Gastrocnemius medialis (tissue), 4 donors: Measurements from ENCODE around the gene FTSJ1.

Experiments used
- CTCF ChIP-seq, 5 experiments: fragments of 450-650 bp in 3 of 5; fragments of 200-600 bp in 2 of 5; sonication (generic) in 2 of 5; IDR thresholded peaks in 4 of 5; conservative IDR thresholded peaks in 1 of 5; 1 replicate in 4 of 5; 2 replicates in 1 of 5; pipeline ENCODE4 v1.5.1; 2016 to 2019; ENCODE audit warnings: antibody characterized with exemption in 5 of 5, mild to moderate bottlenecking in 3 of 5, moderate library complexity in 3 of 5
- POLR2A ChIP-seq, 2 donors: fragments of 450-650 bp; IDR thresholded peaks; one replicate each; pipeline ENCODE4 v1.6.1; 2017; ENCODE audit warnings: antibody characterized with exemption in 2 of 2, mild to moderate bottlenecking in 2 of 2, moderate library complexity in 2 of 2

- no peak for TF ChIP-seq CTCF (IDR thresholded peaks at IDR 0.05 in 4 of 5, conservative IDR thresholded peaks at IDR 0.05 in 1 of 5)
- TF ChIP-seq POLR2A (IDR thresholded peaks at IDR 0.05), result no peak
Observed at GRCh38 chrX:48451708-48452107, 24.3 kb upstream of the FTSJ1 start.
